Tibial nerve (tissue), 4 donors: ENCODE measurements around the gene UGT1A4. TPM values are rescaled to one million over a fixed set of nuclear protein-coding genes. Genes with fewer than 3 reads are reported as not detected.

Source experiments
- DNase-seq, 2 donors: peaks; one replicate each; pipeline ENCODE4 v3.0.0-alpha.2; 2019; ENCODE audit warnings: low spot score in 2 of 2
- H3K27ac ChIP-seq, 4 donors: fragments of 200-600 bp; sonication (generic) in 3 of 4; one replicate each; pipeline ENCODE4 v1.5.1; 2017 to 2019; ENCODE audit warnings: mild to moderate bottlenecking in 1 of 4
- H3K27me3 ChIP-seq, 2 donors: fragments of 200-600 bp; sonication (generic) in 1 of 2; one replicate each; pipeline versions ENCODE4 v1.5.1 to v1.6.0; 2017 to 2019
- H3K36me3 ChIP-seq, 3 donors: fragments of 200-600 bp; sonication (generic); one replicate each; pipeline ENCODE4 v1.5.1; 2018 to 2019
- H3K4me1 ChIP-seq, 4 donors: fragments of 200-600 bp; sonication (generic) in 3 of 4; one replicate each; pipeline ENCODE4 v1.5.1; 2017 to 2019
- H3K4me3 ChIP-seq, 4 donors: fragments of 200-600 bp; sonication (generic) in 3 of 4; one replicate each; pipeline ENCODE4 v1.5.1; 2017 to 2019; ENCODE audit warnings: mild to moderate bottlenecking in 1 of 4, moderate library complexity in 1 of 4
- H3K9me3 ChIP-seq, 4 donors: fragments of 200-600 bp; sonication (generic) in 3 of 4; one replicate each; pipeline ENCODE4 v1.5.1; 2017 to 2019
- EP300 ChIP-seq, 2 donors: sonication (generic); formaldehyde crosslinking; IDR thresholded peaks; one replicate each; pipeline ENCODE4 v1.6.1; 2017; ENCODE audit warnings: antibody characterized with exemption in 2 of 2, mild to moderate bottlenecking in 1 of 2
- POLR2A ChIP-seq, 2 donors: fragments of 450-650 bp; IDR thresholded peaks; one replicate each; pipeline ENCODE4 v1.6.1; 2017; ENCODE audit warnings: antibody characterized with exemption in 2 of 2, mild to moderate bottlenecking in 2 of 2, moderate library complexity in 2 of 2
- WGBS, 2 donors: methylation state at CpG; one replicate each; pipeline ENCODE4 v1.1.5; 2018; 5-methylcytosine and 5-hydroxymethylcytosine counted together
- total RNA-seq, 4 donors: library from RNA; depleted of rRNA; stranded (reverse); fragments of >200 nt; gene quantifications; one replicate each; pipeline ENCODE4 v1.1.0, GENCODE V29; 2016
- TF ChIP-seq, protein P1 (sequence below), 5 experiments: fragments of 200-600 bp in 3 of 5; fragments of 450-650 bp in 2 of 5; sonication (generic) in 3 of 5; IDR thresholded peaks; one replicate each; pipeline ENCODE4 v1.5.1; 2016 to 2019; ENCODE audit warnings: antibody characterized with exemption in 5 of 5, mild to moderate bottlenecking in 3 of 5, moderate library complexity in 2 of 5

The UGT1A4 gene
- total RNA-seq, 4 donors from 2014 or later: not detected

DNA sequence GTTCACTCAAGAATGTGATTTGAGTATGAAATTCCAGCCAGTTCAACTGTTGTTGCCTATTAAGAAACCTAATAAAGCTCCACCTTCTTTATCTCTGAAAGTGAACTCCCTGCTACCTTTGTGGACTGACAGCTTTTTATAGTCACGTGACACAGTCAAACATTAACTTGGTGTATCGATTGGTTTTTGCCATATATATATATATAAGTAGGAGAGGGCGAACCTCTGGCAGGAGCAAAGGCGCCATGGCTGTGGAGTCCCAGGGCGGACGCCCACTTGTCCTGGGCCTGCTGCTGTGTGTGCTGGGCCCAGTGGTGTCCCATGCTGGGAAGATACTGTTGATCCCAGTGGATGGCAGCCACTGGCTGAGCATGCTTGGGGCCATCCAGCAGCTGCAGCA, 41.5 kb downstream of the UGT1A4 start, which contains the start of gene UGT1A1:
UGT1A1 (plus strand) TSS at position 228 of the 400 bp plus-strand sequence; CDS start at position 246, 18 bp downstream.
- H3K36me3 ChIP-seq: no peaks in the 10 kb centered on the region
- no peaks in the 10 kb centered on the region for H3K27me3 ChIP-seq
- no peak for TF ChIP-seq POLR2A (IDR thresholded peaks at IDR 0.05)
- no peak for TF ChIP-seq EP300 (IDR thresholded peaks at IDR 0.05)
- TF ChIP-seq, protein P1, sequence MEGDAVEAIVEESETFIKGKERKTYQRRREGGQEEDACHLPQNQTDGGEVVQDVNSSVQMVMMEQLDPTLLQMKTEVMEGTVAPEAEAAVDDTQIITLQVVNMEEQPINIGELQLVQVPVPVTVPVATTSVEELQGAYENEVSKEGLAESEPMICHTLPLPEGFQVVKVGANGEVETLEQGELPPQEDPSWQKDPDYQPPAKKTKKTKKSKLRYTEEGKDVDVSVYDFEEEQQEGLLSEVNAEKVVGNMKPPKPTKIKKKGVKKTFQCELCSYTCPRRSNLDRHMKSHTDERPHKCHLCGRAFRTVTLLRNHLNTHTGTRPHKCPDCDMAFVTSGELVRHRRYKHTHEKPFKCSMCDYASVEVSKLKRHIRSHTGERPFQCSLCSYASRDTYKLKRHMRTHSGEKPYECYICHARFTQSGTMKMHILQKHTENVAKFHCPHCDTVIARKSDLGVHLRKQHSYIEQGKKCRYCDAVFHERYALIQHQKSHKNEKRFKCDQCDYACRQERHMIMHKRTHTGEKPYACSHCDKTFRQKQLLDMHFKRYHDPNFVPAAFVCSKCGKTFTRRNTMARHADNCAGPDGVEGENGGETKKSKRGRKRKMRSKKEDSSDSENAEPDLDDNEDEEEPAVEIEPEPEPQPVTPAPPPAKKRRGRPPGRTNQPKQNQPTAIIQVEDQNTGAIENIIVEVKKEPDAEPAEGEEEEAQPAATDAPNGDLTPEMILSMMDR (IDR thresholded peaks at IDR 0.05): no peak
- no peaks in the 10 kb centered on the region for H3K9me3 ChIP-seq
- no peak within 1 kb of the TSS for H3K27ac ChIP-seq
- 89 to 95% methylated on average over 6 of the region's 6 CpGs for WGBS, 2 donors
- H3K4me1 ChIP-seq: no peaks in the 10 kb centered on the region
- DNase-seq: no peak
- no peak within 1 kb of the TSS for H3K4me3 ChIP-seq

DNA sequence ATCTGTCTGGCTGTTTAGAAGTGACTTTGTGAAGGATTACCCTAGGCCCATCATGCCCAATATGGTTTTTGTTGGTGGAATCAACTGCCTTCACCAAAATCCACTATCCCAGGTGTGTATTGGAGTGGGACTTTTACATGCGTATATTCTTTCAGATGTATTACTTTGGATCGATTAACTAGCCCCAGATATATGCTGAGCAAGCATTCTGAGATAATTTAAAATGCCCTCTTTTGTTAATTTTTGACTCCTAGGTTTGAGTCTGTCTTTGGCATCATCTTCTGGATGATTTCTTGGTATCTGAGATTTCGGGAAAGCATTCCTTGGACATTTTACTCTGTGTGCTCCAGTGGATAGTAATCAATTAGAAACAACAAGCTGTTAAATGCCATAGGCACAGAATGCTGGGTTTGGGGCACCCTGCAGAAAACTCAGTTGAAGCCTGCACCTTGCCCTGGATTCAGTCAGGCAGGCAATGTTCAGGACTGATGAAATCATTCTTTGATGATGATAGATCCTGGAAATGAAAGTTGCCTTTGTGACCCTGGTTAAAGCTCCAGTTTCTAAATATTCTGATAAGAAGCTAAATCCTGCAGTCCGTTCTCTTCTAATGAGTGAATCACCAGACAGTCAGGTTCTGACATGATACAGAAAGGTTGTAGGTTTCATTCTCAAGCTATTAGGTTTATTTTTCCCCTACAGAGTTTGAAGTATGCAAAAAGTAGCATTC, 42.7 kb downstream of the UGT1A4 start:
- H3K36me3 ChIP-seq: no peaks in the 10 kb centered on the region
- no peak overlapping the region for H3K4me3 ChIP-seq
- no peak for DNase-seq
- TF ChIP-seq EP300 (IDR thresholded peaks at IDR 0.05) (no peak), POLR2A (IDR thresholded peaks at IDR 0.05) (no peak)
- TF ChIP-seq, protein P1 (IDR thresholded peaks at IDR 0.05): no peak
- 82 to 90% methylated on average over 4 of the region's 4 CpGs for WGBS, 2 donors
- no peak overlapping the region for H3K27ac ChIP-seq
- no peaks in the 10 kb centered on the region for H3K27me3 ChIP-seq
- no peaks in the 10 kb centered on the region for H3K9me3 ChIP-seq
- no peaks in the 10 kb centered on the region for H3K4me1 ChIP-seq

DNA sequence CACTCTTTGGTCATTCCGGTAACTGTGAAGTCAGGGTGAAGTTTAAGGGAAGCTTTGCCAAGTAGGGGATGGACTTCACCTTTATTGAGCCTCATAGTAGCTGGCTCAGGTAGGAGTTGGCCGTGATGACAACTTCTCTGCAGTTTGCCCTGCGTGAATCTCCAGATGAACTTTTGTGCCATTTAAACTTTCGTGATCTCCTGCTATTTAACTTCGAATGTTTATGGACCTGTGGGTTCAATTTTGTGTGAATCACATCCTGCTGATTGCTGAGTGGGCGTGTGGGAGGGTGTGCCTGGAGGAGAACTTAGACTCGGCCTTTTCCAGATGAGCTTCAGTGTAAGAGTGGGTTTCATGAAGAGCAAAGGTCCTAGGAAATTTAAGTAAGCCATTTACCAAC, 45.7 kb downstream of the UGT1A4 start:
- 44 to 58% methylated on average over 7 of the region's 7 CpGs for WGBS, 2 donors
- H3K9me3 ChIP-seq: no peaks in the 10 kb centered on the region

DNA sequence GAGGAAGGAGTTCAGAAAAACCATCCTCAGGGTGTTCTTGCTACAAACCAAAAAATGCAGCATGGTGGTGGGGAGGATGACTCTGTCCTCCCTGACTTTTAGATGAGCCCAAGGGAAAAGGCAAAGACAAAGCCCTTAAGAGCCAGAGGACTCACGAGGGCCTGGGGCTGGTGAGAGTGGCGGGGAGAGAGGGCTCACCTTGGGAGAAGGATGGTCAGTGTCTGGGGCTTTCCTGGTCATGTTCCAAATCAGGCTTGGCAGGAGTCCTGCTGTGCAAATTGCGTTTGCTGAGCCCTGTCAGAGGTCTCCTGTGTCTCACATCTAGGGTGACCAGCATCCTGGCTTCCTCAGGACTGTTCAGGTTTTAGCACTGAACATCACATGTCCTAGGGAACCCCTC, 46.2 kb downstream of the UGT1A4 start:
- Histone ChIP-seq H3K36me3 (no peaks in the 10 kb centered on the region), H3K4me3 (no peak overlapping the region), H3K27ac (no peak overlapping the region), H3K27me3 (no peaks in the 10 kb centered on the region), H3K4me1 (no peaks in the 10 kb centered on the region), H3K9me3 (no peaks in the 10 kb centered on the region)
- 43 to 64% methylated on average over 3 of the region's 3 CpGs for WGBS, 2 donors
- DNase-seq: no peak
- TF ChIP-seq EP300 (IDR thresholded peaks at IDR 0.05) (no peak), POLR2A (IDR thresholded peaks at IDR 0.05) (no peak)
- TF ChIP-seq, protein P1 (IDR thresholded peaks at IDR 0.05): no peak

More for the DNA sequence above, 45.7 kb downstream of the UGT1A4 start:
- Histone ChIP-seq H3K36me3 (no peaks in the 10 kb centered on the region), H3K4me3 (no peak overlapping the region), H3K4me1 (no peaks in the 10 kb centered on the region), H3K27ac (no peak overlapping the region), H3K27me3 (no peaks in the 10 kb centered on the region)
- TF ChIP-seq EP300 (IDR thresholded peaks at IDR 0.05) (no peak), POLR2A (IDR thresholded peaks at IDR 0.05) (no peak)
- TF ChIP-seq, protein P1 (IDR thresholded peaks at IDR 0.05): no peak
- no peak for DNase-seq

DNA sequence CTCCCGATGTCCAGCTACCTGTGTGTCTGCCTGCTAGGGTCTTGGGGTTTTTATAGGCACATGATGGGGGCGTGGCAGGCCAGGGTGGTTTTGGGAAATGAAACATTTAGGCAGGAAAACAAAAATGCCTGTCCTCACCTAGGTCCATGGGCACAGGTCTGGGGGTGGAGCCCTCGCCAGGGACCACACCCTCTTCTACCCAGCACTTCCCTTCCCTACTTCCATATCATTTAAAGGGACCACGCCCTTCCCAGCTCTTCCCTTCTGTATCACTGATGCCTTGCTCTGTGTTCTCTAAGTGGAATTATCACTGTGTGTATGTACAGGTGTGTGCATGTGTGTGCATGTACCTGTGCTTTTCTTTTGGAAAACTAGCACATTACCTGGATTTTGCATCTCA, 47.9 kb downstream of the UGT1A4 start:
- DNase-seq: no peak
- no peaks in the 10 kb centered on the region for H3K9me3 ChIP-seq

More for the DNA sequence above, 47.9 kb downstream of the UGT1A4 start:
- H3K27me3 ChIP-seq: no peaks in the 10 kb centered on the region
- H3K4me3 ChIP-seq: no peak overlapping the region
- WGBS, 2 donors: 80 to 84% methylated on average over 4 of the region's 4 CpGs
- H3K27ac ChIP-seq: no peak overlapping the region
- no peaks in the 10 kb centered on the region for H3K36me3 ChIP-seq
- H3K4me1 ChIP-seq: no peaks in the 10 kb centered on the region
- TF ChIP-seq, protein P1 (IDR thresholded peaks at IDR 0.05): no peak
- TF ChIP-seq POLR2A (IDR thresholded peaks at IDR 0.05) (no peak), EP300 (IDR thresholded peaks at IDR 0.05) (no peak)
